LHCN-M2 (cell line): ENCODE data around the gene PIN1. TPM values are rescaled to one million over a fixed set of nuclear protein-coding genes. Genes with fewer than 3 reads are reported as not detected.
"Not testable (repeated sequence)": the region's sequence is repeated elsewhere in the genome, so short reads cannot be mapped to it uniquely, and the experiment has no call there.

Experiments
- DNase-seq: peaks from one replicate; pipeline ENCODE4 v3.0.0-alpha.2; 2012; ENCODE audit warnings: low read depth
- total RNA-seq: library from RNA; depleted of rRNA; stranded (reverse); fragments of >200 nt; gene quantifications from 2 replicates; pipeline ENCODE4 v1.2.3, GENCODE V29; 2014

Gene PIN1
- total RNA-seq, 1 experiment from 2014 or later, result 189 TPM

GRCh38 chr19:9818734-9819595 is 16.2 kb upstream of the PIN1 start, which contains the start of gene FBXL12:
Gene FBXL12 (minus strand): TSS chr19:9819079. CDS start chr19:9818813, 266 bp downstream.
- peak; percentile 98 for DNase-seq

GRCh38 chr19:9819596-9819909 is 15.6 kb upstream of the PIN1 start:
- no peak for DNase-seq

GRCh38 chr19:9820034-9820433 is 15.1 kb upstream of the PIN1 start:
- DNase-seq, result not testable (repeated sequence)

- DNase-seq, result peak; percentile 31
Observed at GRCh38 chr19:9823816-9824215, 11.3 kb upstream of the PIN1 start.

GRCh38 chr19:9827289-9828238 is 7.6 kb upstream of the PIN1 start, which contains the start of gene UBL5:
Gene UBL5 (plus strand): TSS chr19:9827918. CDS start chr19:9828338, 420 bp downstream.
- DNase-seq, result peak; percentile 79

GRCh38 chr19:9828551-9829063 is 6.5 kb upstream of the PIN1 start:
- no peak for DNase-seq

GRCh38 chr19:9834307-9834725 is 802 bp upstream of the PIN1 start:
- DNase-seq, result no peak

GRCh38 chr19:9835507-9835949 is 410 bp downstream of the PIN1 start:
- no peak for DNase-seq

- peak; percentile 48 for DNase-seq
Observed at GRCh38 chr19:9836021-9836420, 903 bp downstream of the PIN1 start.

- no peak for DNase-seq
Observed at GRCh38 chr19:9838324-9838723, 3.2 kb downstream of the PIN1 start.

GRCh38 chr19:9839415-9839814 is 4.3 kb downstream of the PIN1 start:
- peak; percentile 13 for DNase-seq

GRCh38 chr19:9842834-9843625 is 7.9 kb downstream of the PIN1 start:
- DNase-seq, result no peak

- DNase-seq, result not testable (repeated sequence)
Observed at GRCh38 chr19:9843626-9844273, 8.6 kb downstream of the PIN1 start.

GRCh38 chr19:9847087-9847671 is 12.1 kb downstream of the PIN1 start:
- peak; percentile 90 for DNase-seq

- DNase-seq, result no peak
Observed at GRCh38 chr19:9848060-9848459, 12.9 kb downstream of the PIN1 start.

GRCh38 chr19:9848762-9849161 is 13.6 kb downstream of the PIN1 start:
- no peak for DNase-seq

- no peak for DNase-seq
Observed at GRCh38 chr19:9849791-9850190, 14.7 kb downstream of the PIN1 start.

- DNase-seq, result no peak
Observed at GRCh38 chr19:9850235-9850959, 15.3 kb downstream of the PIN1 start.

GRCh38 chr19:9854282-9854846 is 19.2 kb downstream of the PIN1 start:
- no peak for DNase-seq
